ENCODE measurements around the gene GNAO1.

GNAO1 gene

DNA sequence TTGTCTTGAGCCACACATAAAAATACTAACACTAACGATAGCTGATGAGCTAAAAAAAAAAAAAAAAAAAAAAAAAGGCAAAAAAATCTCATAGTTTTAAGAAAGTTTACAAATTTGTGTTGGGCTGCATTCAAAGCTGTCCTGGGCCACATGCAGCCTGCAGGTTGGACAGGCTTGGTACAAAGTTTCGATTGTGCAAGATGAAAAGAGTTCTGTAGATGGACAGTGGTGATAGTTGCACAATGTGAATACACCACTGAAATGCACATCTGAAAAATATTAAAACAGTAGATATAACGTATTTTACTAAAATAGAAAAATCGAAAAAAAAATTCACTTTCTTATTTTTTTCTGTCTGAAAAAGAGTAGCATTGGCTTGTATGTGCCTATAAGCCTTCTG, 191.2 kb downstream of the GNAO1 start:
- Histone ChIP-seq H2BK120ac (ENCODE audit: low read depth, low read length) (no peak overlapping the region), H3K56ac (ENCODE audit: low read length) (no peak overlapping the region), H3K4me2 (ENCODE audit: low read length) (no peak overlapping the region), H4K5ac (ENCODE audit: low read length) (no peak overlapping the region), H2BK5ac (ENCODE audit: low read length) (no peak overlapping the region), H3K79me1 (ENCODE audit: low read length) (no peaks in the 10 kb centered on the region), H3K4ac (ENCODE audit: low read depth, low read length) (no peak overlapping the region), H4K8ac (ENCODE audit: low read depth, low read length) (no peak overlapping the region), H3K9ac (ENCODE audit: low read length) (no peak overlapping the region), H3K27me3 (ENCODE audit: insufficient read depth, low read length, poor library complexity) (no peaks in the 10 kb centered on the region), H3K18ac (ENCODE audit: low read length) (no peak overlapping the region), H3K36me3 (ENCODE audit: control insufficient read depth, insufficient read depth, low read length) (peaks cover 3% of the 10 kb centered on the region), H3K4me1 (ENCODE audit: control insufficient read depth, low read depth, low read length) (no peaks in the 10 kb centered on the region), H3K79me2 (ENCODE audit: control insufficient read depth, insufficient read depth, low read length) (no peaks in the 10 kb centered on the region), H3K27ac (ENCODE audit: low read depth, low read length) (no peak overlapping the region), H3K23ac (ENCODE audit: low read length) (no peak overlapping the region), H3K4me3 (ENCODE audit: low read length) (no peak overlapping the region), H2BK15ac (replicated peaks; ENCODE audit: low read depth) (no peak overlapping the region), H2AK5ac (ENCODE audit: low read length) (no peak overlapping the region)
- WGBS (ENCODE audit: extremely low coverage, insufficient coverage, low lambda C conversion rate) = no CpG with 5 or more reads among the region's 4 CpGs
- DNase-seq = no peak

DNA sequence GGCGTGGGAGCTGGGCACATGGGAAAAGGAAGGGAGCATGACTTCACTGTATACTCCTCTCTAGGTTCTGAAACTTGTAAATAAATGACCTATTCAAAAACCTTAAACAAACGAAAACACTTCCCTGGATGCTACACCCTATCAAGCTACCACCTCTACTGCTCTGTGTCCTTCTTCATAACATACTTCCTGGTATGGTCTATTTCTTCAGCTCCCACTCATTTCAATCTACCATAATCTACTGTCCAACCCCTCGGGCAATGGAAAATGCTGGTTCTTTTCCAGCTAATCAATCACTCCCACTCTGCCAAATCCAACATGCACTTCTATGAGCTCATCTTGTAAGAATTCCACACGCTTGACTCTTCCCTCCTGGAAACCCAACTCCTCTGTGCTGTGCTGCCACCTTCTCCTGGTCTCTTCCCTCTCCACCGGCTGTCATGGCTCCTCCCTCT, 191.6 kb downstream of the GNAO1 start:
- no peaks in the 10 kb centered on the region for H3K4me1 ChIP-seq (ENCODE audit: control insufficient read depth, low read depth, low read length)
- no peaks in the 10 kb centered on the region for H3K27me3 ChIP-seq (ENCODE audit: insufficient read depth, low read length, poor library complexity)
- H3K79me2 ChIP-seq (ENCODE audit: control insufficient read depth, insufficient read depth, low read length) = no peaks in the 10 kb centered on the region
- H3K27ac ChIP-seq (ENCODE audit: low read depth, low read length) = no peak overlapping the region
- H3K18ac ChIP-seq (ENCODE audit: low read length) = no peak overlapping the region
- H2BK15ac ChIP-seq (replicated peaks; ENCODE audit: low read depth) = no peak overlapping the region
- no CpG with 5 or more reads among the region's 5 CpGs for WGBS (ENCODE audit: extremely low coverage, insufficient coverage, low lambda C conversion rate)
- no peaks in the 10 kb centered on the region for H3K79me1 ChIP-seq (ENCODE audit: low read length)
- H2BK120ac ChIP-seq (ENCODE audit: low read depth, low read length) = no peak overlapping the region
- H3K36me3 ChIP-seq (ENCODE audit: control insufficient read depth, insufficient read depth, low read length) = peaks cover 3% of the 10 kb centered on the region
- no peak overlapping the region for H3K9ac ChIP-seq (ENCODE audit: low read length)
- H4K8ac ChIP-seq (ENCODE audit: low read depth, low read length) = no peak overlapping the region
- H2BK5ac ChIP-seq (ENCODE audit: low read length) = no peak overlapping the region
- DNase-seq = peak; percentile 78
- no peak overlapping the region for H3K23ac ChIP-seq (ENCODE audit: low read length)
- no peak overlapping the region for H3K4me3 ChIP-seq (ENCODE audit: low read length)
- no peak overlapping the region for H4K5ac ChIP-seq (ENCODE audit: low read length)
- no peak overlapping the region for H3K4me2 ChIP-seq (ENCODE audit: low read length)
- no peak overlapping the region for H3K56ac ChIP-seq (ENCODE audit: low read length)
- H2AK5ac ChIP-seq (ENCODE audit: low read length) = no peak overlapping the region
- no peak overlapping the region for H3K4ac ChIP-seq (ENCODE audit: low read depth, low read length)

DNA sequence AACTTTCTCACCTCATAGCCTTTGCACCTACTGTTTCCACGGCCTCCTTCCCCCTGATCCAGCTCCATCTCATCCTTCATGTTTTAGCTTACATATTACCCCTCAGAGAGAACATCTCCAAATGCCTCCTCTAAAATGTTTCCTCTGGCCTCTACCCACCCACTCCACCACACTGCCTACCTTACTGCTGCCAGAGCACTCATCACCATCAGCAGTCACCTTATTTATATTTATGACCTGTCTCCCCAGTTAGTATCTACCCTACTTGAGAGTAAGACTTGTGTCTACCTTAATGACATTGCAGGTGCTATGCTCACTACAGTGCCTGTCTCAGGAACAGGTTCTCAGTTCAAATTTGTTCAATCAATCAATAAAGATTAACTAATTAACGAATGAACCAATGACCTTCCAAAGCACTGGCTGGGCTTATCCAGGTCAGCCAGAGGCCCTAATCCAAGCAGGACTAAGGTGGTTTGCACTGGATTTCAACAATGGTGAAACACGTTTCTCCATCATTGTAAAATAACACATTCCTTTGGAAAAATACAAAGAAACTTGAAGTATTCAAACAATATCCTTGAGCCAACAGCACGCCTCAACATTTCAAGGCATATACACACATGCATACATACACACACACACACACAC, 192.9 kb downstream of the GNAO1 start:
- Histone ChIP-seq H3K27me3 (ENCODE audit: insufficient read depth, low read length, poor library complexity) (no peaks in the 10 kb centered on the region), H3K18ac (ENCODE audit: low read length) (no peak overlapping the region), H3K4ac (ENCODE audit: low read depth, low read length) (no peak overlapping the region), H3K9ac (ENCODE audit: low read length) (no peak overlapping the region), H2BK15ac (replicated peaks; ENCODE audit: low read depth) (no peak overlapping the region), H3K79me2 (ENCODE audit: control insufficient read depth, insufficient read depth, low read length) (no peaks in the 10 kb centered on the region), H3K79me1 (ENCODE audit: low read length) (no peaks in the 10 kb centered on the region), H4K8ac (ENCODE audit: low read depth, low read length) (no peak overlapping the region), H3K56ac (ENCODE audit: low read length) (no peak overlapping the region), H2BK5ac (ENCODE audit: low read length) (no peak overlapping the region), H3K23ac (ENCODE audit: low read length) (no peak overlapping the region), H2AK5ac (ENCODE audit: low read length) (no peak overlapping the region), H3K4me1 (ENCODE audit: control insufficient read depth, low read depth, low read length) (no peaks in the 10 kb centered on the region), H2BK120ac (ENCODE audit: low read depth, low read length) (no peak overlapping the region), H4K5ac (ENCODE audit: low read length) (no peak overlapping the region), H3K4me3 (ENCODE audit: low read length) (no peak overlapping the region), H3K27ac (ENCODE audit: low read depth, low read length) (no peak overlapping the region), H3K4me2 (ENCODE audit: low read length) (no peak overlapping the region), H3K36me3 (ENCODE audit: control insufficient read depth, insufficient read depth, low read length) (peaks cover 3% of the 10 kb centered on the region)
- WGBS (ENCODE audit: extremely low coverage, insufficient coverage, low lambda C conversion rate) = no CpG with 5 or more reads among the region's 4 CpGs
- no peak for DNase-seq

DNA sequence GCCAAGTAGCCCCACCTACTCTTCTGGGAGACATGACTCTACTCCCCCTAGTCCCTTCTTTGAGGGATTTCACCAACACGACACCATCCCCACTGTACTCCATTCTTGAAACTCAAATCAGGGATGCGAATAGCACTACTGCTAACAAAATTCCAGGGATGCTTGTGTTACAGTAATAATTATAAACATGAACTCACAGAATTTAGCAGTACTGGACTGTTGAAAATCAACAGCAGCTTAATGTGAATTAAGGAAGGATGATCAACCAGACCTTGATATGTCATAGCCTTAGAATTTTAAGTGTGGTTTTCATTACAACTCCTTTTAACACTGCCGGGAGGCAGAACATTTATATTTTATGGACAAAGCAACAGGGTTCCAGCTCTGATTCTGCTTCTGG, 196.1 kb downstream of the GNAO1 start:
- Histone ChIP-seq H3K4me2 (ENCODE audit: low read length) (no peak overlapping the region), H2BK15ac (replicated peaks; ENCODE audit: low read depth) (no peak overlapping the region), H3K18ac (ENCODE audit: low read length) (no peak overlapping the region), H4K8ac (ENCODE audit: low read depth, low read length) (no peak overlapping the region), H2BK5ac (ENCODE audit: low read length) (no peak overlapping the region), H3K27ac (ENCODE audit: low read depth, low read length) (no peak overlapping the region), H3K79me1 (ENCODE audit: low read length) (no peaks in the 10 kb centered on the region), H3K23ac (ENCODE audit: low read length) (no peak overlapping the region), H3K79me2 (ENCODE audit: control insufficient read depth, insufficient read depth, low read length) (no peaks in the 10 kb centered on the region), H3K4me1 (ENCODE audit: control insufficient read depth, low read depth, low read length) (no peaks in the 10 kb centered on the region), H3K4ac (ENCODE audit: low read depth, low read length) (no peak overlapping the region), H2AK5ac (ENCODE audit: low read length) (no peak overlapping the region), H3K27me3 (ENCODE audit: insufficient read depth, low read length, poor library complexity) (no peaks in the 10 kb centered on the region), H4K5ac (ENCODE audit: low read length) (no peak overlapping the region), H3K9ac (ENCODE audit: low read length) (no peak overlapping the region), H3K4me3 (ENCODE audit: low read length) (no peak overlapping the region), H2BK120ac (ENCODE audit: low read depth, low read length) (no peak overlapping the region), H3K56ac (ENCODE audit: low read length) (no peak overlapping the region), H3K36me3 (ENCODE audit: control insufficient read depth, insufficient read depth, low read length) (no peaks in the 10 kb centered on the region)
- WGBS (ENCODE audit: extremely low coverage, insufficient coverage, low lambda C conversion rate) = no CpG with 5 or more reads among the region's 3 CpGs
- DNase-seq = no peak

DNA sequence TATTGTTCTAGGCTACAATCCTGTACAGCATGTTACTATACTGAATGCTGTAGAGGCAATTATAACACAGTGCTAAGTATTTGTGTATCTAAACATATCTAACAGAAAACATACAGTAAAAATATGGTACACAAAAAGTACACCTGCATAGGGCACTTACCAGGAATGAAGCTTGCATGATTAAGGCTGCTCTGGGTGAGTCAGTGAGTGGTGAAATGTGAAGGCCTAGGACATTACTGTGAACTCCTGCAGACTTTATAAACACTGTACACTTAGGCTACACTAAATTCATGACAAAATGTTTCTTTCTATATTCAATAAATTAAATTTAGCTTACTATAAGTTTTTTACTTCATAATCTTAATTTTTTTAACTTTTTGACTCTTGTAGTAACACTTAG, 196.9 kb downstream of the GNAO1 start:
- no peaks in the 10 kb centered on the region for H3K4me1 ChIP-seq (ENCODE audit: control insufficient read depth, low read depth, low read length)
- no peak overlapping the region for H3K18ac ChIP-seq (ENCODE audit: low read length)
- no peak overlapping the region for H3K23ac ChIP-seq (ENCODE audit: low read length)
- no peak overlapping the region for H4K5ac ChIP-seq (ENCODE audit: low read length)
- H2AK5ac ChIP-seq (ENCODE audit: low read length) = no peak overlapping the region
- no peaks in the 10 kb centered on the region for H3K79me1 ChIP-seq (ENCODE audit: low read length)
- no peak overlapping the region for H2BK5ac ChIP-seq (ENCODE audit: low read length)
- no peak overlapping the region for H3K56ac ChIP-seq (ENCODE audit: low read length)
- no peaks in the 10 kb centered on the region for H3K27me3 ChIP-seq (ENCODE audit: insufficient read depth, low read length, poor library complexity)
- DNase-seq = no peak
- H3K4me3 ChIP-seq (ENCODE audit: low read length) = no peak overlapping the region
- no peak overlapping the region for H2BK120ac ChIP-seq (ENCODE audit: low read depth, low read length)
- no peak overlapping the region for H3K27ac ChIP-seq (ENCODE audit: low read depth, low read length)
- H3K9ac ChIP-seq (ENCODE audit: low read length) = no peak overlapping the region
- H3K79me2 ChIP-seq (ENCODE audit: control insufficient read depth, insufficient read depth, low read length) = no peaks in the 10 kb centered on the region
- no peak overlapping the region for H2BK15ac ChIP-seq (replicated peaks; ENCODE audit: low read depth)
- no peak overlapping the region for H4K8ac ChIP-seq (ENCODE audit: low read depth, low read length)
- no peak overlapping the region for H3K4ac ChIP-seq (ENCODE audit: low read depth, low read length)
- no peaks in the 10 kb centered on the region for H3K36me3 ChIP-seq (ENCODE audit: control insufficient read depth, insufficient read depth, low read length)
- H3K4me2 ChIP-seq (ENCODE audit: low read length) = no peak overlapping the region

DNA sequence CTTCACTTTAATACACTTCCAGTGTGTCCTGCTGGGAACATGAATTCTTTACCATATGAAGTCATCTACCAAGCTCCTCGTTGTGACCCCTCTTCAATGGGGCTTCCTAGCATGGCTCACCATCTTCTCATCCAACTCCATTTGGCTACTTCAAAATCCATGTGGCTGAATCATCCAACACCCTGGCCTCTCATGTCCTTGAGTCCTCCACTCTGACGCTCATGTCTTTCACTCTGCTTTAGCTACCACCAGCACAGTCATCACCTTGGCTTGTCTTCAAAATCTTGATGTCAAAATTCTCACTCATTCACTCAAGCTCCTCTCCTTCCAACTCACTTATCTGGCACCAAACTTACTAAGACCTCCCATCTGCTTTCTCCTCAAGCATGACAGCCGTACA, 198.3 kb downstream of the GNAO1 start:
- Histone ChIP-seq H3K23ac (ENCODE audit: low read length) (no peak overlapping the region), H3K79me2 (ENCODE audit: control insufficient read depth, insufficient read depth, low read length) (no peaks in the 10 kb centered on the region), H4K8ac (ENCODE audit: low read depth, low read length) (no peak overlapping the region), H3K27me3 (ENCODE audit: insufficient read depth, low read length, poor library complexity) (no peaks in the 10 kb centered on the region), H4K5ac (ENCODE audit: low read length) (no peak overlapping the region), H3K18ac (ENCODE audit: low read length) (no peak overlapping the region), H2BK15ac (replicated peaks; ENCODE audit: low read depth) (no peak overlapping the region), H3K56ac (ENCODE audit: low read length) (no peak overlapping the region), H2BK120ac (ENCODE audit: low read depth, low read length) (no peak overlapping the region), H3K36me3 (ENCODE audit: control insufficient read depth, insufficient read depth, low read length) (no peaks in the 10 kb centered on the region), H3K4me2 (ENCODE audit: low read length) (no peak overlapping the region), H3K9ac (ENCODE audit: low read length) (no peak overlapping the region), H2BK5ac (ENCODE audit: low read length) (no peak overlapping the region), H3K4me1 (ENCODE audit: control insufficient read depth, low read depth, low read length) (no peaks in the 10 kb centered on the region), H2AK5ac (ENCODE audit: low read length) (no peak overlapping the region), H3K4ac (ENCODE audit: low read depth, low read length) (no peak overlapping the region), H3K79me1 (ENCODE audit: low read length) (no peaks in the 10 kb centered on the region), H3K4me3 (ENCODE audit: low read length) (no peak overlapping the region), H3K27ac (ENCODE audit: low read depth, low read length) (no peak overlapping the region)
- WGBS (ENCODE audit: extremely low coverage, insufficient coverage, low lambda C conversion rate) = no CpG with 5 or more reads among the region's 3 CpGs
- no peak for DNase-seq

Data from mesendoderm (in vitro differentiated cells).